GM12891 (cell line): Measurements from ENCODE around the gene PPP1R15B.

Source experiments
- DNase-seq: peaks from one replicate; pipeline ENCODE4 v3.0.0; 2011; ENCODE audit warnings: low spot score; ENCODE audit not compliant: insufficient read length
- FAIRE-seq: peaks from 2 replicates; lab custom pipeline; 2011; peaks lifted over from hg19 to GRCh38; lab: Jason Lieb, UNC
- PAX5 ChIP-seq: IDR thresholded peaks from 2 replicates; pipeline ENCODE4 v1.6.1; 2011; ENCODE audit warnings: low read length, moderate library complexity, mild to moderate bottlenecking; ENCODE audit not compliant: insufficient read depth, severe bottlenecking
- POLR2A ChIP-seq: IDR thresholded peaks from 2 replicates; pipeline ENCODE4 v1.6.1; 2011; ENCODE audit warnings: low read depth, low read length, control low read depth
- POLR2AphosphoS5 ChIP-seq: IDR thresholded peaks from 2 replicates; pipeline ENCODE4 v1.6.1; 2011; ENCODE audit warnings: low read depth, low read length, control low read depth
- POU2F2 ChIP-seq: IDR thresholded peaks from 2 replicates; pipeline ENCODE4 v1.6.1; 2011; ENCODE audit warnings: low read depth, mild to moderate bottlenecking, control low read depth, low read length, moderate library complexity
- SPI1 ChIP-seq: IDR thresholded peaks from 2 replicates; pipeline ENCODE4 v1.6.1; 2011; ENCODE audit warnings: low read depth, low read length, control low read depth
- TAF1 ChIP-seq: IDR thresholded peaks from 2 replicates; pipeline ENCODE4 v1.6.1; 2011; ENCODE audit warnings: low read depth, low read length, control low read depth

Gene PPP1R15B

DNA sequence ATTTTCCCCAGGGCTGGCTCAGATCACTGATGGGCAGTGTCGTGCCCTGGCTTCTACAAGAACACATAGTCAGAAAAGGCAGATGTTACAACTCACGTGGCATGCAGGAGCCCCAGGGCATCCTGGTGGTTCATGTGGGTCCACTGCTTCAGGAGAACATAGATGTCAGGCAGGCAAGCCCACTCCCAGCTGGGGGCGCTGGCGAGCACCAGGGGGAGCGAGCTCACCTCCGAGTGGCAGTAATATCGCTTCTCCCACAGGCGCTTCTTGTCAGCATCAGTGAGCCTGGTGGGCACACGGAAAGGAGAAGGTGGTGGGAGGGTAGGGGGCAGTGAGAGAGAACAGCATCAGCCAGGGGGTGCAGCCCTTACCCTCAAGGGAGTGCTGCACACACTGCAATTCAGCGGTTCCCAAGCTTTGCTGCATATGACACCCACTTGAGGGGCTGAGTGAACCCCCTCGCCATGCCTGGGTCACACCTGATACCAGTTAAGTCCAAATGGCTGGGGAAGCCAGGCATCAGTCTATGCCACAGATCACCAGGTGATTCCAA is 34.3 kb upstream of the PPP1R15B start:
- DNase-seq (peak; percentile 41), FAIRE-seq (peak; percentile 45)
- TF ChIP-seq PAX5 (no peak), POLR2A (no peak), TAF1 (no peak), SPI1 (no peak), POU2F2 (no peak), POLR2AphosphoS5 (no peak)

GRCh38 chr1:204443871-204444581 is 32.4 kb upstream of the PPP1R15B start:
- TF ChIP-seq PAX5 (no peak), TAF1 (no peak), POU2F2 (no peak), POLR2AphosphoS5 (no peak), SPI1 (no peak), POLR2A (no peak)
- DNase-seq (no peak), FAIRE-seq (no peak)

- TF ChIP-seq SPI1 (no peak), TAF1 (no peak), POLR2A (no peak), POLR2AphosphoS5 (no peak), POU2F2 (no peak), PAX5 (no peak)
- FAIRE-seq (no peak), DNase-seq (no peak)
These were observed 31.6 kb upstream of the PPP1R15B start for GRCh38 chr1:204443260-204443619.

- no peak for TF ChIP-seq POLR2A
- no peak for TF ChIP-seq POU2F2
- TF ChIP-seq POLR2AphosphoS5 = no peak
- TF ChIP-seq TAF1 = no peak
- TF ChIP-seq SPI1 = no peak
- no peak for TF ChIP-seq PAX5
- no peak for DNase-seq
- FAIRE-seq = no peak
These were observed 31.0 kb upstream of the PPP1R15B start for GRCh38 chr1:204442376-204443259.

DNA sequence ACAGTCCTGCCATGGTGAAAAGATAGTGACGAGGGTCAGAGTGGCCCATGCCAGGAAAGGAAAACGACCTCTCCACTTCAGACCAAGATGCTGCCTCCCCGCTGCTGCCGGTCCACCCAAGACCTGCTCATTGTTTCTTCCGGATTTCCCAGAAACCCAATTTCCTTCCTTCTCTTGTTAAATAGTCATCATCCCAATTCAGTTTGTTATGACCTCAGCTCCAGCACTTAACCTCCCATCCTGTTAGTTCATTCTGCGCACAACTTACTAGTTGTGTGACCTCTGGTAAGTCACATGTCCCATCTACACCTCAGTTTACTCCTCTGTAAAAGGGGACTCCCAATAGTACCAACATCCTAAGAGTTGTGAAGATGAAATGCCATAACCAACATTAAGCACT is 29.9 kb upstream of the PPP1R15B start:
- no peak for DNase-seq
- no peak for TF ChIP-seq SPI1
- no peak for TF ChIP-seq POU2F2
- TF ChIP-seq PAX5 = no peak
- no peak for TF ChIP-seq POLR2A
- TF ChIP-seq POLR2AphosphoS5 = no peak
- no peak for TF ChIP-seq TAF1
- FAIRE-seq = no peak

- no peak for FAIRE-seq
These were observed 28.2 kb upstream of the PPP1R15B start for GRCh38 chr1:204439621-204440375.

GRCh38 chr1:204438628-204439027 is 27.0 kb upstream of the PPP1R15B start:
- FAIRE-seq (no peak), DNase-seq (no peak)
- TF ChIP-seq PAX5 (no peak), POLR2AphosphoS5 (no peak), POLR2A (no peak), SPI1 (no peak), POU2F2 (no peak), TAF1 (no peak)

More at GRCh38 chr1:204439621-204440375, 28.2 kb upstream of the PPP1R15B start:
- no peak for DNase-seq
- TF ChIP-seq POLR2A (no peak), TAF1 (no peak), POU2F2 (no peak), SPI1 (no peak), PAX5 (no peak), POLR2AphosphoS5 (no peak)

DNA sequence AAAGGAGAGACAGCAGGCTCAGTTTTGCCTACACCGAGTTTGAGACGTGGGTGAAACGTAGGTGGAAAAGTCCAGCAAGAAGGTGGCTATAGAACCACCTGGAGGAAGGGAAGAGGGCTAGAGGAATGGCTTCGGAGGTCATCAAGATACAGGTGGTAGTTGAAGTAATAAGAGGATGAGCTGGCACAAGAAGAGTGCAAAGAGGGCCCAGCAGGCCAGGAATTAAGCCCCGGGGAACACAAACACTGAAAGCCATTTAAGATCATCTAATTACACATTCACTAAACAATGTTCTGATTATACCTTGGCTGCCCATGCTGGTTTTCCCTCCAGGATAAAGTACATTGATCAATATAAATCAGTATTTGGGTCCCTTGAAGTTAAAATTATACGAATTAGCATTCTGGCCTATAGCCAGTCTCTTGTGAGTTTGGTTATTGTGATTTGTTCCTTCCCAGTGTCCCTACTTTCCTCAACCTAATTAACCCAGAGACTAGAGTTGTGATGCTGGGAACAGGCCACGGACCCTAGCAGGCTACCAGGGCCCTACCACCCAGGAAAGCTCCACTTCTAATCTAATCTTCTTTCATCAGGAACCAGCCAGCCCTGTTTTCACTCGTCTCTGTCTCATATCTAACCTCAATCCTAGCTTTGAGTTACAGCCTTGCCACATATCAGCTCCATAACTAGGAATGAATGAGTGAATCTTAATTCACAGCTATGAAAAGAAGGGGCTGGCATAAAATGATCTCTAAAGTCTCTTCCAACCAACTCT is 26.4 kb upstream of the PPP1R15B start:
- no peak for DNase-seq
- no peak for FAIRE-seq
- no peak for TF ChIP-seq SPI1
- TF ChIP-seq POLR2AphosphoS5 = no peak
- no peak for TF ChIP-seq TAF1
- TF ChIP-seq PAX5 = no peak
- no peak for TF ChIP-seq POU2F2
- no peak for TF ChIP-seq POLR2A

DNA sequence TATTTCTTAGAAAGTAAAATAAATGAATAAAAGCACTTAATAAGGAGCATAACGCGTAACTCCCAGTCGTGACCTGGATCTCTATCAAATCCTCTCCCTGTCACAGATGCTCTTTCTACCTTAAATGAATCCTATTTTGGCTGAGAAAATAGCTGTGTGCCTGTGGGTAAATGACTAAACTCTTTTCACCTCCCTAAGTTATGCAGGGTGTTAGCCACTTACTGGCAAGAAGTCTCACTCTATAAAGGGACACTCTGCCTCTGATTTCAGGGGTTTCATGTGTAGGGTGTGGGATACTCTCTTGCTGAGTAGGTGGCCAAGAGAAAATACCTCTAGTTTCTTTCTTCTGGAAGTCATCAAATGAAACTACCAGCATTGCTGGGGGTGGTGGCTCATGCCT is 24.3 kb upstream of the PPP1R15B start:
- DNase-seq (no peak), FAIRE-seq (no peak)
- TF ChIP-seq POLR2A (no peak), POU2F2 (no peak), SPI1 (no peak), POLR2AphosphoS5 (no peak), TAF1 (no peak), PAX5 (no peak)

- no peak for DNase-seq
- FAIRE-seq = no peak
- TF ChIP-seq POLR2A (no peak), SPI1 (no peak), POU2F2 (no peak), POLR2AphosphoS5 (no peak), PAX5 (no peak)
These were observed 23.8 kb upstream of the PPP1R15B start for GRCh38 chr1:204435381-204435831.
